WTC11 (cell line): ENCODE data around the gene ABTB2.

Source experiments
- CTCF ChIP-seq: fragments of 200-600 bp; IDR thresholded peaks from 2 replicates; pipeline ENCODE4 v1.8.0; 2022; ENCODE audit warnings: antibody characterized with exemption
- JUN ChIP-seq: sonication (generic); formaldehyde crosslinking; IDR thresholded peaks from 2 replicates; pipeline ENCODE4 v1.8.0; 2023; ENCODE audit warnings: mild to moderate bottlenecking, missing genetic modification reagents
- NR1H2 ChIP-seq: sonication (generic); formaldehyde crosslinking; IDR thresholded peaks from 2 replicates; pipeline ENCODE4 v1.9.0; 2021; ENCODE audit warnings: mild to moderate bottlenecking, moderate library complexity, missing genetic modification reagents
- TCF7 ChIP-seq: sonication (generic); formaldehyde crosslinking; IDR thresholded peaks from 2 replicates; pipeline ENCODE4 v1.8.0; 2022; ENCODE audit warnings: mild to moderate bottlenecking, low read depth, missing genetic modification reagents, moderate library complexity
- TF ChIP-seq, protein P1 (sequence below): fragments of 250-450 bp; sonication (Bioruptor Pico); IDR thresholded peaks from 2 replicates; pipeline ENCODE4 v2.1.2; 2022; ENCODE audit warnings: mild to moderate bottlenecking, moderate library complexity

DNA sequence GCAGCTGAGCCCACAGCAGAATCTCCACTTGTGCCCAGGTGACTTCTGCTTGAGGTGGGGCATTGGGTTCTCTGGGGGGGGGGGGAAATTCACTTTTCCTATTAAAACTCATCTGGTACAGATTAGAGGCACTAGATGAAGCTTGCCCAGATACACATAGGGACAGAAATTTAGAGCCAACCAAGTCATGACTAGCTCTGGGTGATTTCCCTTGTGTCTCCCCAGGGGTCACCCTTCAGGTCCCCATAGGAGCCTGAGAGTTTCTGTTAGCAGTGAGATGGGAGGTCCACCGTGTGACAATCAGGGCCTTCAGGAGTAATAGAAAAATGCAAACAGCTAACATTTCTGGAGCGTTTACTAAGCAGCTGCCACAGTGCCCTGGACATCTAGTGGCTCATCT, 175.4 kb downstream of the ABTB2 start:
- no peak for TF ChIP-seq TCF7
- no peak for TF ChIP-seq CTCF
- no peak for TF ChIP-seq JUN
- TF ChIP-seq, protein P1, sequence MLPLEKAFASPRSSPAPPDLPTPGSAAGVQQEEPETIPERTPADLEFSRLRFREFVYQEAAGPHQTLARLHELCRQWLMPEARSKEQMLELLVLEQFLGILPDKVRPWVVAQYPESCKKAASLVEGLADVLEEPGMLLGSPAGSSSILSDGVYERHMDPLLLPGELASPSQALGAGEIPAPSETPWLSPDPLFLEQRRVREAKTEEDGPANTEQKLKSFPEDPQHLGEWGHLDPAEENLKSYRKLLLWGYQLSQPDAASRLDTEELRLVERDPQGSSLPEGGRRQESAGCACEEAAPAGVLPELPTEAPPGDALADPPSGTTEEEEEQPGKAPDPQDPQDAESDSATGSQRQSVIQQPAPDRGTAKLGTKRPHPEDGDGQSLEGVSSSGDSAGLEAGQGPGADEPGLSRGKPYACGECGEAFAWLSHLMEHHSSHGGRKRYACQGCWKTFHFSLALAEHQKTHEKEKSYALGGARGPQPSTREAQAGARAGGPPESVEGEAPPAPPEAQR = no peak
- no peak for TF ChIP-seq NR1H2 (CRISPR knock-in tag)
